ENCODE results near the gene PSMA2.

The PSMA2 gene

GRCh38 chr7:42939457-42940240 lies 7.7 kb upstream of the PSMA2 start:
- no peaks in the 10 kb centered on the region for H3K4me1 ChIP-seq (ENCODE audit: control insufficient read depth, insufficient read depth, low read length, poor library complexity, severe bottlenecking)
- 33 to 80% methylated on average over 1 to 3 of the region's 4 CpGs for WGBS, 2 experiments (ENCODE audit: insufficient coverage in 2 of 2)
- peaks cover 40% of the 10 kb centered on the region for H3K36me3 ChIP-seq (ENCODE audit: control insufficient read depth, insufficient read depth, low read length)
- H3K27ac ChIP-seq (ENCODE audit: low read depth, low read length, severe bottlenecking) = no peak overlapping the region
- no peaks in the 10 kb centered on the region for H3K9me3 ChIP-seq (ENCODE audit: control insufficient read depth, low read length)
- H3K4me3 ChIP-seq (ENCODE audit: extremely low read depth, insufficient read depth, low read length, poor library complexity, severe bottlenecking) = no peak overlapping the region

- Histone ChIP-seq H3K4me1 (ENCODE audit: control insufficient read depth, insufficient read depth, low read length, poor library complexity, severe bottlenecking) (no peaks in the 10 kb centered on the region), H3K27ac (ENCODE audit: low read depth, low read length, severe bottlenecking) (no peak overlapping the region), H3K9me3 (ENCODE audit: control insufficient read depth, low read length) (no peaks in the 10 kb centered on the region), H3K4me3 (ENCODE audit: extremely low read depth, insufficient read depth, low read length, poor library complexity, severe bottlenecking) (no peak overlapping the region), H3K36me3 (ENCODE audit: control insufficient read depth, insufficient read depth, low read length) (peaks cover 48% of the 10 kb centered on the region)
- WGBS, 2 experiments (ENCODE audit: insufficient coverage in 2 of 2) = 96 to 100% methylated on average over 2 of the region's 5 CpGs
Measured at GRCh38 chr7:42935861-42936260, 3.9 kb upstream of the PSMA2 start.

- no peak overlapping the region for H3K4me3 ChIP-seq (ENCODE audit: extremely low read depth, insufficient read depth, low read length, poor library complexity, severe bottlenecking)
- H3K4me1 ChIP-seq (ENCODE audit: control insufficient read depth, insufficient read depth, low read length, poor library complexity, severe bottlenecking) = no peaks in the 10 kb centered on the region
- peaks cover 46% of the 10 kb centered on the region for H3K36me3 ChIP-seq (ENCODE audit: control insufficient read depth, insufficient read depth, low read length)
- 71 to 100% methylated on average over 1 to 2 of the region's 3 CpGs for WGBS, 2 experiments (ENCODE audit: insufficient coverage in 2 of 2)
- H3K9me3 ChIP-seq (ENCODE audit: control insufficient read depth, low read length) = no peaks in the 10 kb centered on the region
- H3K27ac ChIP-seq (ENCODE audit: low read depth, low read length, severe bottlenecking) = no peak overlapping the region
Measured at GRCh38 chr7:42934291-42934690, 2.3 kb upstream of the PSMA2 start.

- H3K27ac ChIP-seq (ENCODE audit: low read depth, low read length, severe bottlenecking) = peak overlapping the region; percentile 67
- H3K4me3 ChIP-seq (ENCODE audit: extremely low read depth, insufficient read depth, low read length, poor library complexity, severe bottlenecking) = peak overlapping the region; percentile 92
- peaks cover 36% of the 10 kb centered on the region for H3K36me3 ChIP-seq (ENCODE audit: control insufficient read depth, insufficient read depth, low read length)
- no peaks in the 10 kb centered on the region for H3K9me3 ChIP-seq (ENCODE audit: control insufficient read depth, low read length)
- 0 to 2% methylated on average over 6 to 9 of the region's 17 CpGs for WGBS, 2 experiments (ENCODE audit: insufficient coverage in 2 of 2)
- peaks cover under 1% of the 10 kb centered on the region for H3K4me1 ChIP-seq (ENCODE audit: control insufficient read depth, insufficient read depth, low read length, poor library complexity, severe bottlenecking)
Measured at GRCh38 chr7:42932811-42933591, 1.0 kb upstream of the PSMA2 start.

GRCh38 chr7:42931447-42931833 lies 534 bp downstream of the PSMA2 start:
- Histone ChIP-seq H3K36me3 (ENCODE audit: control insufficient read depth, insufficient read depth, low read length) (peaks cover 37% of the 10 kb centered on the region), H3K27ac (ENCODE audit: low read depth, low read length, severe bottlenecking) (peak overlapping the region; percentile 75), H3K4me1 (ENCODE audit: control insufficient read depth, insufficient read depth, low read length, poor library complexity, severe bottlenecking) (peaks cover 3% of the 10 kb centered on the region), H3K4me3 (ENCODE audit: extremely low read depth, insufficient read depth, low read length, poor library complexity, severe bottlenecking) (peak overlapping the region; percentile 92), H3K9me3 (ENCODE audit: control insufficient read depth, low read length) (no peaks in the 10 kb centered on the region)
- WGBS, 2 experiments (ENCODE audit: insufficient coverage in 2 of 2) = 0% methylated on average over 6 to 9 of the region's 12 CpGs

- Histone ChIP-seq H3K36me3 (ENCODE audit: control insufficient read depth, insufficient read depth, low read length) (peaks cover 38% of the 10 kb centered on the region), H3K27ac (ENCODE audit: low read depth, low read length, severe bottlenecking) (no peak overlapping the region), H3K9me3 (ENCODE audit: control insufficient read depth, low read length) (no peaks in the 10 kb centered on the region), H3K4me1 (ENCODE audit: control insufficient read depth, insufficient read depth, low read length, poor library complexity, severe bottlenecking) (peaks cover 3% of the 10 kb centered on the region), H3K4me3 (ENCODE audit: extremely low read depth, insufficient read depth, low read length, poor library complexity, severe bottlenecking) (peak overlapping the region; percentile 92)
- 25 to 30% methylated on average over 1 to 2 of the region's 5 CpGs for WGBS, 2 experiments (ENCODE audit: insufficient coverage in 2 of 2)
Measured at GRCh38 chr7:42930889-42931288, 1.1 kb downstream of the PSMA2 start.

- peaks cover 3% of the 10 kb centered on the region for H3K4me1 ChIP-seq (ENCODE audit: control insufficient read depth, insufficient read depth, low read length, poor library complexity, severe bottlenecking)
- H3K4me3 ChIP-seq (ENCODE audit: extremely low read depth, insufficient read depth, low read length, poor library complexity, severe bottlenecking) = no peak overlapping the region
- H3K36me3 ChIP-seq (ENCODE audit: control insufficient read depth, insufficient read depth, low read length) = peaks cover 38% of the 10 kb centered on the region
- no peak overlapping the region for H3K27ac ChIP-seq (ENCODE audit: low read depth, low read length, severe bottlenecking)
- 62 to 67% methylated on average over 3 of the region's 3 CpGs for WGBS, 2 experiments (ENCODE audit: insufficient coverage in 2 of 2)
- no peaks in the 10 kb centered on the region for H3K9me3 ChIP-seq (ENCODE audit: control insufficient read depth, low read length)
Measured at GRCh38 chr7:42929449-42929848, 2.5 kb downstream of the PSMA2 start.

- Histone ChIP-seq H3K36me3 (ENCODE audit: control insufficient read depth, insufficient read depth, low read length) (peaks cover 34% of the 10 kb centered on the region), H3K4me1 (ENCODE audit: control insufficient read depth, insufficient read depth, low read length, poor library complexity, severe bottlenecking) (peaks cover 3% of the 10 kb centered on the region), H3K27ac (ENCODE audit: low read depth, low read length, severe bottlenecking) (no peak overlapping the region), H3K9me3 (ENCODE audit: control insufficient read depth, low read length) (no peaks in the 10 kb centered on the region), H3K4me3 (ENCODE audit: extremely low read depth, insufficient read depth, low read length, poor library complexity, severe bottlenecking) (no peak overlapping the region)
- WGBS, 2 experiments (ENCODE audit: insufficient coverage in 2 of 2) = 50 to 100% methylated on average over 1 to 2 of the region's 3 CpGs
Measured at GRCh38 chr7:42928754-42929153, 3.2 kb downstream of the PSMA2 start.

GRCh38 chr7:42926204-42926603 lies 5.8 kb downstream of the PSMA2 start:
- Histone ChIP-seq H3K36me3 (ENCODE audit: control insufficient read depth, insufficient read depth, low read length) (peaks cover 40% of the 10 kb centered on the region), H3K4me3 (ENCODE audit: extremely low read depth, insufficient read depth, low read length, poor library complexity, severe bottlenecking) (no peak overlapping the region), H3K9me3 (ENCODE audit: control insufficient read depth, low read length) (no peaks in the 10 kb centered on the region), H3K27ac (ENCODE audit: low read depth, low read length, severe bottlenecking) (no peak overlapping the region), H3K4me1 (ENCODE audit: control insufficient read depth, insufficient read depth, low read length, poor library complexity, severe bottlenecking) (peaks cover 3% of the 10 kb centered on the region)
- WGBS, 2 experiments (ENCODE audit: insufficient coverage in 2 of 2) = 100% methylated on average over 1 of the region's 5 CpGs; no CpG with 5 or more reads in 1 of the 2 experiments

- peaks cover 46% of the 10 kb centered on the region for H3K36me3 ChIP-seq (ENCODE audit: control insufficient read depth, insufficient read depth, low read length)
- 100% methylated on average over 1 of the region's 1 CpG; no CpG with 5 or more reads in 1 of the 2 experiments for WGBS, 2 experiments (ENCODE audit: insufficient coverage in 2 of 2)
- H3K9me3 ChIP-seq (ENCODE audit: control insufficient read depth, low read length) = no peaks in the 10 kb centered on the region
- H3K27ac ChIP-seq (ENCODE audit: low read depth, low read length, severe bottlenecking) = no peak overlapping the region
- H3K4me3 ChIP-seq (ENCODE audit: extremely low read depth, insufficient read depth, low read length, poor library complexity, severe bottlenecking) = no peak overlapping the region
- peaks cover 3% of the 10 kb centered on the region for H3K4me1 ChIP-seq (ENCODE audit: control insufficient read depth, insufficient read depth, low read length, poor library complexity, severe bottlenecking)
Measured at GRCh38 chr7:42925630-42926029, 6.3 kb downstream of the PSMA2 start.

Data from mesodermal cell (in vitro differentiated cells).